GM21381 (cell line): Measurements from ENCODE around the gene ALDOA.
"Not testable (repeated sequence)": the region's sequence is repeated elsewhere in the genome, so short reads cannot be mapped to it uniquely, and the experiment has no call there.

Experiments
- ATAC-seq: cut with Tn5 transposase; IDR thresholded peaks from one replicate; pipeline ENCODE4 v1.9.1; 2021; ENCODE audit warnings: mild to moderate bottlenecking, moderate library complexity; ENCODE audit not compliant: unreplicated experiment

The ALDOA gene

GRCh38 chr16:30040690-30041089 is 24.9 kb upstream of the ALDOA start:
- not testable (repeated sequence) for ATAC-seq

GRCh38 chr16:30041841-30042240 is 23.7 kb upstream of the ALDOA start:
- ATAC-seq, result no peak

- no peak for ATAC-seq
Measured at GRCh38 chr16:30046178-30046577, 19.4 kb upstream of the ALDOA start.

- no peak for ATAC-seq
Measured at GRCh38 chr16:30046588-30046987, 19.0 kb upstream of the ALDOA start.

GRCh38 chr16:30049871-30050270 is 15.7 kb upstream of the ALDOA start:
- ATAC-seq, result no peak

- no peak for ATAC-seq
Measured at GRCh38 chr16:30051518-30051917, 14.0 kb upstream of the ALDOA start.

GRCh38 chr16:30052671-30053372 is 12.7 kb upstream of the ALDOA start:
- peak; percentile 83 for ATAC-seq

- no peak for ATAC-seq
Measured at GRCh38 chr16:30053376-30054015, 12.1 kb upstream of the ALDOA start.

- ATAC-seq, result no peak
Measured at GRCh38 chr16:30054451-30054850, 11.1 kb upstream of the ALDOA start.

GRCh38 chr16:30054959-30055553 is 10.5 kb upstream of the ALDOA start:
- no peak for ATAC-seq

GRCh38 chr16:30060346-30060745 is 5.2 kb upstream of the ALDOA start:
- ATAC-seq, result no peak

GRCh38 chr16:30060836-30061554 is 4.6 kb upstream of the ALDOA start:
- ATAC-seq, result no peak

GRCh38 chr16:30063278-30063892 is 2.2 kb upstream of the ALDOA start:
- ATAC-seq, result no peak

GRCh38 chr16:30063893-30064728 is 1.4 kb upstream of the ALDOA start:
- no peak for ATAC-seq

- ATAC-seq, result peak; percentile 4
Measured at GRCh38 chr16:30064729-30065101, 845 bp upstream of the ALDOA start.

- peak; percentile 3 for ATAC-seq
Measured at GRCh38 chr16:30065943-30066760, 592 bp downstream of the ALDOA start.

GRCh38 chr16:30066761-30067583 is 1.4 kb downstream of the ALDOA start:
- no peak for ATAC-seq

- no peak for ATAC-seq
Measured at GRCh38 chr16:30067584-30067916, 2.0 kb downstream of the ALDOA start.

- ATAC-seq, result no peak
Measured at GRCh38 chr16:30068333-30068732, 2.8 kb downstream of the ALDOA start.
